NT2/D1 (cell line): ENCODE results near the gene PLAAT3.

Experiments
- SUZ12 ChIP-seq: IDR thresholded peaks from 2 replicates; pipeline ENCODE4 v1.6.1; 2011; ENCODE audit not compliant: insufficient read length, insufficient read depth; ENCODE audit errors: extremely low read depth
- YY1 ChIP-seq: IDR thresholded peaks from 2 replicates; pipeline ENCODE4 v1.6.1; 2011; ENCODE audit not compliant: insufficient read length, insufficient read depth
- ZNF274 ChIP-seq: IDR thresholded peaks from 2 replicates; pipeline ENCODE4 v1.6.1; 2011; ENCODE audit warnings: mild to moderate bottlenecking, low read depth, low read length

GRCh38 chr11:63592975-63593395 lies 21.2 kb downstream of the PLAAT3 start:
- TF ChIP-seq YY1 = no peak
- no peak for TF ChIP-seq ZNF274
- TF ChIP-seq SUZ12 = no peak
